PC-9 (cell line): ENCODE measurements around the gene DGKZ.
"Not testable (repeated sequence)": the region's sequence is repeated elsewhere in the genome, so short reads cannot be mapped to it uniquely, and the experiment has no call there.

Experiments
- EZH2 ChIP-seq: fragments of 200-600 bp; sonication (generic); IDR thresholded peaks from 2 replicates; pipeline ENCODE4 v1.8.0; 2017; ENCODE audit warnings: antibody characterized with exemption, low read depth
- TF ChIP-seq, protein P1 (sequence below): fragments of 200-600 bp; sonication (generic); conservative IDR thresholded peaks from 2 replicates; pipeline ENCODE4 v1.6.1; 2017; ENCODE audit warnings: mixed run types, antibody characterized with exemption, mild to moderate bottlenecking, moderate library complexity

DNA sequence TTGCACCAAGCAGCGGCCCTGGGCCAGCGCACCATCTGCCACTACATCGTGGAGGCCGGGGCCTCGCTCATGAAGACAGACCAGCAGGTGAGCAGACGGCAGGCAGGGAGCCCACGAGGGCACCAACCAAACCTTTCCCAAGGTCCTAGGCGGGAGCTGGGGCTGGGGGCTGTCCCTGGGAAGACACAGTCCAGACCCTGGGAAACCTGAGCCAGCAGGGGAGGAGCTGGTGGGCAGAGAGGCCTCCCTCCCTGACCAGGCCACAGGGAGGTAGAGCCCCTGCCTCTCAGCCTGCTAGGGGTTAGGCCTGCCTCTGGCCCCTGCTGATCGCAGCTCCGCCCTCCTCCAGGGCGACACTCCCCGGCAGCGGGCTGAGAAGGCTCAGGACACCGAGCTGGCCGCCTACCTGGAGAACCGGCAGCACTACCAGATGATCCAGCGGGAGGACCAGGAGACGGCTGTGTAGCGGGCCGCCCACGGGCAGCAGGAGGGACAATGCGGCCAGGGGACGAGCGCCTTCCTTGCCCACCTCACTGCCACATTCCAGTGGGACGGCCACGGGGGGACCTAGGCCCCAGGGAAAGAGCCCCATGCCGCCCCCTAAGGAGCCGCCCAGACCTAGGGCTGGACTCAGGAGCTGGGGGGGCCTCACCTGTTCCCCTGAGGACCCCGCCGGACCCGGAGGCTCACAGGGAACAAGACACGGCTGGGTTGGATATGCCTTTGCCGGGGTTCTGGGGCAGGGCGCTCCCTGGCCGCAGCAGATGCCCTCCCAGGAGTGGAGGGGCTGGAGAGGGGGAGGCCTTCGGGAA, 32.4 kb downstream of the DGKZ start:
- TF ChIP-seq, protein P1, sequence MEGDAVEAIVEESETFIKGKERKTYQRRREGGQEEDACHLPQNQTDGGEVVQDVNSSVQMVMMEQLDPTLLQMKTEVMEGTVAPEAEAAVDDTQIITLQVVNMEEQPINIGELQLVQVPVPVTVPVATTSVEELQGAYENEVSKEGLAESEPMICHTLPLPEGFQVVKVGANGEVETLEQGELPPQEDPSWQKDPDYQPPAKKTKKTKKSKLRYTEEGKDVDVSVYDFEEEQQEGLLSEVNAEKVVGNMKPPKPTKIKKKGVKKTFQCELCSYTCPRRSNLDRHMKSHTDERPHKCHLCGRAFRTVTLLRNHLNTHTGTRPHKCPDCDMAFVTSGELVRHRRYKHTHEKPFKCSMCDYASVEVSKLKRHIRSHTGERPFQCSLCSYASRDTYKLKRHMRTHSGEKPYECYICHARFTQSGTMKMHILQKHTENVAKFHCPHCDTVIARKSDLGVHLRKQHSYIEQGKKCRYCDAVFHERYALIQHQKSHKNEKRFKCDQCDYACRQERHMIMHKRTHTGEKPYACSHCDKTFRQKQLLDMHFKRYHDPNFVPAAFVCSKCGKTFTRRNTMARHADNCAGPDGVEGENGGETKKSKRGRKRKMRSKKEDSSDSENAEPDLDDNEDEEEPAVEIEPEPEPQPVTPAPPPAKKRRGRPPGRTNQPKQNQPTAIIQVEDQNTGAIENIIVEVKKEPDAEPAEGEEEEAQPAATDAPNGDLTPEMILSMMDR, result not testable (repeated sequence)
- not testable (repeated sequence) for TF ChIP-seq EZH2
